Measurements from ENCODE around the gene HIRA.
"Not testable (repeated sequence)": the region's sequence is repeated elsewhere in the genome, so short reads cannot be mapped to it uniquely, and the experiment has no call there.

Gene HIRA

DNA sequence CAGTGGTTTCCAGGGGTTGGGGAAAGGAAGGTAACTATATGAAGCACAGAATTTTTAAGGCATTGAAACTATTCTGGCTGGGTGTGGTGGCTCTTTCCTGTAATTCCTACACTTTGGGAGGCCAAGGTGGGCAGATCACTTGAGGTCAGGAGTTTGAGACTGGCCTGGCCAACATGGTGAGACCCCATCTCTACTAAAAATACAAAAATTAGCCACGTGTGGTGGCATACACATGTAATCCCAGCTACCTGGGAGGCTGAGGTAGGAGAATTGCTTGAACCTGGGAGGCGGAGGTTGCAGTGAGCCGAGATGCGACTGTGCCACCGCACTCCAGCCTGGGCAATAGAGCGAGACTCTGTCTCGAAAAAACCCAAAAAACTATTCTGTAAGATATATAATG, 68.0 kb downstream of the HIRA start:
- not testable (repeated sequence) for H3K4me3 ChIP-seq (ENCODE audit: low read depth, low read length); H3K27me3 ChIP-seq (ENCODE audit: control insufficient read depth, insufficient read depth, low read length); H3K9ac ChIP-seq (ENCODE audit: low read depth, low read length); H3K4me1 ChIP-seq (ENCODE audit: control insufficient read depth, insufficient read depth, low read length); H3K9me3 ChIP-seq (ENCODE audit: control insufficient read depth, insufficient read depth, low read length)
- H3K36me3 ChIP-seq (ENCODE audit: control insufficient read depth, insufficient read depth, low read length): peaks cover 30% of the 10 kb centered on the region

GRCh38 chr22:19361501-19362103, 69.9 kb downstream of the HIRA start:
- Histone ChIP-seq H3K36me3 (ENCODE audit: control insufficient read depth, insufficient read depth, low read length) (peaks cover 47% of the 10 kb centered on the region), H3K9me3 (ENCODE audit: control insufficient read depth, insufficient read depth, low read length) (no peaks in the 10 kb centered on the region), H3K4me1 (ENCODE audit: control insufficient read depth, insufficient read depth, low read length) (no peaks in the 10 kb centered on the region), H3K9ac (ENCODE audit: low read depth, low read length) (no peak overlapping the region), H3K4me3 (ENCODE audit: low read depth, low read length) (no peak overlapping the region), H3K27me3 (ENCODE audit: control insufficient read depth, insufficient read depth, low read length) (no peaks in the 10 kb centered on the region)

GRCh38 chr22:19360862-19361261, 70.7 kb downstream of the HIRA start:
- no peak overlapping the region for H3K9ac ChIP-seq (ENCODE audit: low read depth, low read length)
- H3K27me3 ChIP-seq (ENCODE audit: control insufficient read depth, insufficient read depth, low read length): no peaks in the 10 kb centered on the region
- peaks cover 54% of the 10 kb centered on the region for H3K36me3 ChIP-seq (ENCODE audit: control insufficient read depth, insufficient read depth, low read length)
- no peaks in the 10 kb centered on the region for H3K4me1 ChIP-seq (ENCODE audit: control insufficient read depth, insufficient read depth, low read length)
- H3K9me3 ChIP-seq (ENCODE audit: control insufficient read depth, insufficient read depth, low read length): no peaks in the 10 kb centered on the region
- H3K4me3 ChIP-seq (ENCODE audit: low read depth, low read length): no peak overlapping the region

GRCh38 chr22:19360300-19360792, 71.2 kb downstream of the HIRA start:
- H3K9me3 ChIP-seq (ENCODE audit: control insufficient read depth, insufficient read depth, low read length): no peaks in the 10 kb centered on the region
- no peaks in the 10 kb centered on the region for H3K27me3 ChIP-seq (ENCODE audit: control insufficient read depth, insufficient read depth, low read length)
- H3K4me3 ChIP-seq (ENCODE audit: low read depth, low read length): no peak overlapping the region
- H3K4me1 ChIP-seq (ENCODE audit: control insufficient read depth, insufficient read depth, low read length): no peaks in the 10 kb centered on the region
- no peak overlapping the region for H3K9ac ChIP-seq (ENCODE audit: low read depth, low read length)
- peaks cover 56% of the 10 kb centered on the region for H3K36me3 ChIP-seq (ENCODE audit: control insufficient read depth, insufficient read depth, low read length)

DNA sequence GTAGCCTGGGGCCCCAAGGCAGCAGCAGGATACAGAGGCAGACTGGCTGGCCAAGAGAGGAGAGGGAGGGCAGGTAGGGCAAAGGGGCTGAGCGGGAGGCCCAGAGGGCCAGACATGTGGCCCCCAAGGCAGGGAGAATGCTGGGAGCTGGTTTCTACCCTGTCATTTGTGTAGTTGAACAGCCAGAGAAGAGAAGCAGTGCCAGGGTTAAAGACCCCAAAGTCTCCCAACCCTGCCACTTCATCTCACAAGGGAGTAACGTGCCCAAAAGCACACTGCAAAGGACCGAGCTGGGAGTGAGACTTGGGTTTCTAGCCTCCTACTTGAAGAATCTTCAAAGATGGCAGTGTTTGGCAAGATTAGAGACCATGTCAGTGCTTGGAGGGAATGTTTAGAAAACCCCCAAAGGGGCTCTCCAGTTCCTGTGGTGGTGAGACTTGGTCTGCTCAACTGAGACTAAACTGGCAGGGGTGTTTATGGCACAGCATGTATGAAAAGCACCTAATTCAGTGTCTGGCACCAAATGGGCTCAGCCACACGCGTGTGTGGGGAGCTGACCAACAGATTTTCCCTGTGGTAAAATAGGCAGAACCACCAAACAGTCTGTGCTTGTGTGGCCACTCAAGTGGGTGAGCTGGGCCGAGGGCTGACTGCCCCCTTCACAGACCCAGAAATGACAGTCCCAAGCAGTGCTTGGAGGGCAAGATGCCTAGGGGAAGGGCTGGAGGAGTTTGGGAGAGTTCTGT, 71.8 kb downstream of the HIRA start:
- H3K27me3 ChIP-seq (ENCODE audit: control insufficient read depth, insufficient read depth, low read length): no peaks in the 10 kb centered on the region
- H3K36me3 ChIP-seq (ENCODE audit: control insufficient read depth, insufficient read depth, low read length): peaks cover 58% of the 10 kb centered on the region
- H3K9me3 ChIP-seq (ENCODE audit: control insufficient read depth, insufficient read depth, low read length): no peaks in the 10 kb centered on the region
- no peaks in the 10 kb centered on the region for H3K4me1 ChIP-seq (ENCODE audit: control insufficient read depth, insufficient read depth, low read length)
- no peak overlapping the region for H3K4me3 ChIP-seq (ENCODE audit: low read depth, low read length)
- no peak overlapping the region for H3K9ac ChIP-seq (ENCODE audit: low read depth, low read length)

DNA sequence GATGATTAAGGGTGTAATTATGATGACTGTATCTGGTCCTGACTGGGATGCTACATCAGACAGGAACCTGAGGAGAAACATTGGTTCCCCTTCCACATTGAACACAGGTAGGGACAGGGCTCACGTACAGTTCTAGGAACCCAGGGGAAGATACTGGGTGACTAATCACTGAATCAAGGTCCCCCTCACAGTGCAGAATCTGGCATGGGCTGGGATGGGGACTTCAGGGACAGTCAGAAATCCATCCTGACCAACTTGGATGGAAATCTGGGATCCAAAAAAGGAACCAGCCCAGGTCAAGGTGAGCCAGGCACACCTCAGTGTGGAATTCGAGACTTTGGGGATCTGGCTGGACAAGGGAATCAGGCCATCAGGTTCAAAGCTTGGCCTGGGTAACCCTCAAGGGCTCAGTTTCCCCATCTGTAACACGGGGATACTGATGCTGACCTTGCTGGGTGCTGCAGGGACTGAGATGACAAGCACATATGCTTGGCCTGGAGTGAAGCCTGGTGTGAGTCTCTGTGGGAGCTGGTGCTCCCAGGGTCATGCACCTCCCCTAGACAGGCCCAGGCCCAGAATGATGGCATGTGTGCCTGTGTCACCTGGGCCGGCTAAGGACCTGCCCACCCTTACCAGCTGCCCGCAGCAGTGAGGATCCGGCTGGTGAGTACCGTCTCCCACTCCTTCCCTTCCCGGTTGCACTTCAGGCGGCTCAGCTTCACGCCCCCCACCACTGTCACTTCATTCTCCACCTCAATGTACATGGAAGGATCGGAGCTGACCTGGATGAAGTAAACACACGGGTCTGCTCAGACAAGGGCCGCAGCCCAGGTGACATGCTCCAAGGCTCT, 72.6 kb downstream of the HIRA start:
- Histone ChIP-seq H3K9ac (ENCODE audit: low read depth, low read length) (no peak overlapping the region), H3K27me3 (ENCODE audit: control insufficient read depth, insufficient read depth, low read length) (no peaks in the 10 kb centered on the region), H3K4me1 (ENCODE audit: control insufficient read depth, insufficient read depth, low read length) (no peaks in the 10 kb centered on the region), H3K4me3 (ENCODE audit: low read depth, low read length) (no peak overlapping the region), H3K36me3 (ENCODE audit: control insufficient read depth, insufficient read depth, low read length) (peaks cover 58% of the 10 kb centered on the region), H3K9me3 (ENCODE audit: control insufficient read depth, insufficient read depth, low read length) (no peaks in the 10 kb centered on the region)

GRCh38 chr22:19358195-19358594, 73.3 kb downstream of the HIRA start:
- H3K4me1 ChIP-seq (ENCODE audit: control insufficient read depth, insufficient read depth, low read length): no peaks in the 10 kb centered on the region
- no peaks in the 10 kb centered on the region for H3K27me3 ChIP-seq (ENCODE audit: control insufficient read depth, insufficient read depth, low read length)
- H3K4me3 ChIP-seq (ENCODE audit: low read depth, low read length): no peak overlapping the region
- H3K36me3 ChIP-seq (ENCODE audit: control insufficient read depth, insufficient read depth, low read length): peaks cover 65% of the 10 kb centered on the region
- H3K9me3 ChIP-seq (ENCODE audit: control insufficient read depth, insufficient read depth, low read length): no peaks in the 10 kb centered on the region
- no peak overlapping the region for H3K9ac ChIP-seq (ENCODE audit: low read depth, low read length)

GRCh38 chr22:19357270-19358105, 74.0 kb downstream of the HIRA start:
- Histone ChIP-seq H3K4me3 (ENCODE audit: low read depth, low read length) (no peak overlapping the region), H3K36me3 (ENCODE audit: control insufficient read depth, insufficient read depth, low read length) (peaks cover 71% of the 10 kb centered on the region), H3K9me3 (ENCODE audit: control insufficient read depth, insufficient read depth, low read length) (no peaks in the 10 kb centered on the region), H3K9ac (ENCODE audit: low read depth, low read length) (no peak overlapping the region), H3K4me1 (ENCODE audit: control insufficient read depth, insufficient read depth, low read length) (no peaks in the 10 kb centered on the region), H3K27me3 (ENCODE audit: control insufficient read depth, insufficient read depth, low read length) (no peaks in the 10 kb centered on the region)

DNA sequence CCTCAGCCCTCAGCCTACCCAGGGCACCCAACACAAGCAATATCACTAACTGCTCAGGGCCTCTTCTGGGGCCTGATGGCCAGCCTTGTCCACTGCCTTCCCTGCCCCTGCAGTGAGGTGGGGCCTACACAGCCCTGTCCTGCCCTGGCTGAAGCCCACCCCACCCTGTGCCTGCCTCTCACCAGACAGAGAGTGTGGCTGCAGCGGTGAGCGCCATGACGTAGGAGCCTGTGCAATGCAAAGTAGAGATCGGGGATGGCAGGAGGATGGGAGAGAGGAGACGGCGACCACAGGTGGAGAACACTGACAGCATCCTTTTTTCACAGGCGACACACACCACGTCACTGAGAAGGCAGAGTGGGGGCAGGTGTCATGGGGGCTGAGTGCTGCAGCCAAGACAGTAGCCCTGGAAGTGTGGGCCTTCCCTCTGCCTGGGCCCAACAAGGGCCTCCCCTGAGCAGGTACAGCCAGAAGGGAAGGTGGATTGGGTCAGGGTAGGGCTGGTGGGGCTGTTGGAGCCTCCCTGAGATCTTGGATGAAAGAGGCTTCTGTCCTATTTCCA, 74.7 kb downstream of the HIRA start:
- H3K9me3 ChIP-seq (ENCODE audit: control insufficient read depth, insufficient read depth, low read length): no peaks in the 10 kb centered on the region
- peaks cover 77% of the 10 kb centered on the region for H3K36me3 ChIP-seq (ENCODE audit: control insufficient read depth, insufficient read depth, low read length)
- H3K27me3 ChIP-seq (ENCODE audit: control insufficient read depth, insufficient read depth, low read length): no peaks in the 10 kb centered on the region
- no peak overlapping the region for H3K9ac ChIP-seq (ENCODE audit: low read depth, low read length)
- H3K4me3 ChIP-seq (ENCODE audit: low read depth, low read length): no peak overlapping the region
- H3K4me1 ChIP-seq (ENCODE audit: control insufficient read depth, insufficient read depth, low read length): no peaks in the 10 kb centered on the region

GRCh38 chr22:19355413-19356157, 75.9 kb downstream of the HIRA start:
- H3K36me3 ChIP-seq (ENCODE audit: control insufficient read depth, insufficient read depth, low read length): peaks cover 76% of the 10 kb centered on the region

More at GRCh38 chr22:19355413-19356157, 75.9 kb downstream of the HIRA start:
- no peaks in the 10 kb centered on the region for H3K27me3 ChIP-seq (ENCODE audit: control insufficient read depth, insufficient read depth, low read length)
- H3K4me3 ChIP-seq (ENCODE audit: low read depth, low read length): no peak overlapping the region
- H3K4me1 ChIP-seq (ENCODE audit: control insufficient read depth, insufficient read depth, low read length): no peaks in the 10 kb centered on the region
- H3K9ac ChIP-seq (ENCODE audit: low read depth, low read length): no peak overlapping the region
- H3K9me3 ChIP-seq (ENCODE audit: control insufficient read depth, insufficient read depth, low read length): no peaks in the 10 kb centered on the region

Measured in iPS-15b (cell line).